K562 (cell line): ENCODE data around the gene MX1. TPM values are rescaled to one million over a fixed set of nuclear protein-coding genes. Genes with fewer than 3 reads are reported as not detected.

Source experiments
- ATAC-seq: fragments of 200-7000 bp; cut with Tn5 transposase; 3 replicates; pipeline ENCODE4 v1.9.1; 2020; ENCODE audit warnings: moderate library complexity
- BruUV-seq: library from RNA; stranded (reverse); fragments of 400-500 nt; replicated peaks from 2 replicates; lab custom pipeline; 2021; lab: Mats Ljungman, UMichigan
- CTCF ChIA-PET: fragments of 300-600 bp; formaldehyde crosslinking; extraction: SDS; loops from one replicate; lab custom pipeline; 2021; ENCODE audit warnings: low intra/inter-chr PET ratio; lab: Yijun Ruan, JAX
- POLR2A ChIA-PET: fragments of 300-600, 350-650 bp; sonication (Branson Sonifier 250); formaldehyde crosslinking; extraction: SDS; loops from one replicate; lab custom pipeline; 2021; ENCODE audit warnings: antibody characterized with exemption, inconsistent platforms; lab: Yijun Ruan, JAX
- DNase-seq, 4 experiments: peaks; one replicate each; pipeline versions ENCODE4 v3.0.0 to v3.0.0-alpha.2; 2011 to 2018; ENCODE audit warnings: low spot score in 3 of 4, mixed read lengths in 3 of 4; ENCODE audit errors: extremely low read depth in 1 of 4
- FAIRE-seq: peaks from 2 replicates; lab custom pipeline; 2011; peaks lifted over from hg19 to GRCh38; lab: Jason Lieb, UNC
- H2AFZ ChIP-seq: 2 replicates; pipeline ENCODE4 v1.6.0; 2011; ENCODE audit warnings: low read depth, low read length, control low read depth, inconsistent platforms
- H3K27ac ChIP-seq: fragments of 200-600 bp; 3 replicates; pipeline ENCODE4 v1.8.0; 2011; ENCODE audit warnings: low read depth, mild to moderate bottlenecking, control low read depth, inconsistent platforms, low read length, moderate library complexity, mixed read lengths; ENCODE audit errors: extremely low read depth
- H3K27me3 ChIP-seq, 2 experiments: fragments of 300-600 bp in 1 of 2; 2 replicates in 1 of 2; 3 replicates in 1 of 2; pipeline versions ENCODE4 v1.6.0 to v1.8.0; 2011; ENCODE audit warnings: inconsistent platforms in 2 of 2, low read length in 2 of 2, mild to moderate bottlenecking in 1 of 2, mixed read lengths in 1 of 2, moderate library complexity in 1 of 2; ENCODE audit not compliant: control insufficient read depth in 2 of 2, insufficient read depth in 2 of 2
- H3K36me3 ChIP-seq: fragments of 300-600 bp; 3 replicates; pipeline ENCODE4 v1.8.0; 2011; ENCODE audit warnings: mild to moderate bottlenecking, low read length, inconsistent platforms; ENCODE audit not compliant: control insufficient read depth, insufficient read depth
- H3K4me1 ChIP-seq, 2 experiments: fragments of 200-600 bp in 1 of 2; replicated peaks in 1 of 2; 2 replicates in 1 of 2; 3 replicates in 1 of 2; pipeline versions ENCODE4 v1.5.1 to v1.8.0; 2011; ENCODE audit warnings: inconsistent platforms in 2 of 2, low read length in 2 of 2, mild to moderate bottlenecking in 1 of 2, mixed read lengths in 1 of 2, moderate library complexity in 1 of 2; ENCODE audit not compliant: control insufficient read depth in 2 of 2, insufficient read depth in 2 of 2
- H3K4me2 ChIP-seq: 2 replicates; pipeline ENCODE4 v1.6.1; 2011; ENCODE audit warnings: low read length, control low read depth, inconsistent platforms, mixed read lengths; ENCODE audit not compliant: insufficient read depth
- H3K4me3 ChIP-seq: fragments of 200-600 bp; sonication (generic), shearing (Covaris generic); 2 replicates; pipeline ENCODE4 v1.5.1; 2016; ENCODE audit warnings: control low read depth, inconsistent platforms
- H3K79me2 ChIP-seq: fragments of 200-600 bp; 3 replicates; pipeline ENCODE4 v1.8.0; 2011; ENCODE audit warnings: low read length, inconsistent platforms; ENCODE audit not compliant: control insufficient read depth, insufficient read depth
- H3K9ac ChIP-seq, 2 experiments: 2 replicates each; pipeline versions ENCODE4 v1.6.0 to v1.6.1; 2011; ENCODE audit warnings: low read depth in 2 of 2, low read length in 2 of 2, control low read depth in 1 of 2, inconsistent platforms in 1 of 2, mild to moderate bottlenecking in 1 of 2, mixed read lengths in 1 of 2; ENCODE audit not compliant: insufficient read depth in 1 of 2
- H3K9me1 ChIP-seq: one replicate; pipeline ENCODE4 v1.6.0; 2011; ENCODE audit warnings: inconsistent platforms, mild to moderate bottlenecking, low read length, moderate library complexity; ENCODE audit not compliant: control insufficient read depth, insufficient read depth
- H3K9me3 ChIP-seq: replicated peaks from 2 replicates; pipeline ENCODE4 v1.5.1; 2011; ENCODE audit warnings: low read depth, low read length, inconsistent platforms; ENCODE audit not compliant: control insufficient read depth, insufficient read depth
- H4K20me1 ChIP-seq: replicated peaks from 2 replicates; pipeline ENCODE4 v1.6.1; 2011; ENCODE audit warnings: low read length, inconsistent platforms, mixed read lengths; ENCODE audit not compliant: control insufficient read depth, insufficient read depth
- CEBPG ChIP-seq, 3 experiments: fragments of 200-800 bp in 1 of 3; sonication (Bioruptor generic) in 1 of 3; sonication (generic) in 1 of 3; formaldehyde crosslinking in 1 of 3; IDR thresholded peaks in 2 of 3; conservative IDR thresholded peaks in 1 of 3; 2 replicates each; pipeline versions ENCODE4 v1.6.1 to v1.8.0; 2016 to 2022; ENCODE audit warnings: missing compliant biosample characterization in 2 of 3, missing genetic modification characterization in 2 of 3, mild to moderate bottlenecking in 1 of 3, missing genetic modification reagents in 1 of 3
- CREB1 ChIP-seq, 2 experiments: sonication (generic) in 1 of 2; formaldehyde crosslinking in 1 of 2; IDR thresholded peaks; 2 replicates each; pipeline versions ENCODE4 v1.6.1 to v1.8.0; 2012 to 2022; ENCODE audit warnings: inconsistent platforms in 1 of 2, mild to moderate bottlenecking in 1 of 2, missing genetic modification reagents in 1 of 2, moderate library complexity in 1 of 2
- KDM4B ChIP-seq, 2 experiments: fragments of 450-650 bp in 1 of 2; sonication (generic) in 1 of 2; IDR thresholded peaks; 2 replicates each; pipeline ENCODE4 v1.6.1; 2016 to 2017; ENCODE audit warnings: borderline replicate concordance in 2 of 2, antibody characterized with exemption in 1 of 2, low read depth in 1 of 2, mild to moderate bottlenecking in 1 of 2
- MYBL2 ChIP-seq, 2 experiments: fragments of 450-650 bp in 1 of 2; sonication (generic) in 1 of 2; formaldehyde crosslinking in 1 of 2; IDR thresholded peaks; 2 replicates each; pipeline versions ENCODE4 v1.6.1 to v1.8.1; 2017 to 2022; ENCODE audit warnings: borderline replicate concordance in 1 of 2, inconsistent platforms in 1 of 2, low read depth in 1 of 2, mild to moderate bottlenecking in 1 of 2, missing genetic modification reagents in 1 of 2, moderate library complexity in 1 of 2
- NCOA6 ChIP-seq: fragments of 450-650 bp; IDR thresholded peaks from 2 replicates; pipeline ENCODE4 v1.6.1; 2017; ENCODE audit warnings: mild to moderate bottlenecking
- RBM22 ChIP-seq: fragments of 200-400 bp; formaldehyde crosslinking; IDR thresholded peaks from 2 replicates; pipeline ENCODE4 v1.6.1; 2018; ENCODE audit warnings: low read length, low read depth; ENCODE audit not compliant: poor library complexity, severe bottlenecking
- ZNF146 ChIP-seq: IDR thresholded peaks from one replicate; pipeline ENCODE4 v1.6.1; 2018; ENCODE audit warnings: missing compliant biosample characterization; ENCODE audit not compliant: unreplicated experiment
- ZNF175 ChIP-seq: fragments of 200-800 bp; sonication (Bioruptor generic); IDR thresholded peaks from 2 replicates; pipeline ENCODE4 v1.6.1; 2016; ENCODE audit warnings: low read depth, mild to moderate bottlenecking, missing genetic modification characterization, missing compliant biosample characterization
- ZNF3 ChIP-seq: fragments of 250-450 bp; sonication (Bioruptor Pico); IDR thresholded peaks from 2 replicates; pipeline ENCODE4 v1.5.0; 2021; ENCODE audit warnings: mild to moderate bottlenecking, moderate library complexity
- WGBS: fragments of 100-300 bp; shearing (Covaris generic); methylation state at CpG from one replicate; pipeline ENCODE4 v1.1.6; 2016; ENCODE audit warnings: low coverage, mixed read lengths; ENCODE audit not compliant: insufficient coverage; ENCODE audit errors: missing lambda C conversion rate; 5-methylcytosine and 5-hydroxymethylcytosine counted together
- in situ Hi-C: fragments of 300-500 bp; cut with MboI; formaldehyde crosslinking; loops from 4 replicates; pipeline ENCODE4 v1.15.0; 2018; ENCODE audit warnings: inconsistent platforms, mixed read lengths
- intact Hi-C: fragments of 100-400 bp; cut with micrococcal nuclease; formaldehyde crosslinking; loops from 2 replicates; pipeline ENCODE4 v1.14.2; 2022
- polyA plus RNA-seq, 8 experiments: library from polyadenylated mRNA; depleted of rRNA in 4 of 8; stranded (reverse) in 5 of 8; unstranded in 3 of 8; fragments of >200 nt; fragmentation: Nextera tagmentation in 2 of 8; fragmentation: Illumina TruSeq in 1 of 8; extraction: Ambion mirVana in 2 of 8; extraction: Trizol in 1 of 8; gene quantifications; 2 replicates each; pipeline versions ENCODE4 v1.2.1 to v1.2.3, GENCODE V29; 2011 to 2014; ENCODE audit warnings: inconsistent platforms in 1 of 8, missing spikeins in 1 of 8
- total RNA-seq, 7 experiments: library from RNA; depleted of rRNA in 6 of 7; stranded (reverse); fragments of >200 nt in 6 of 7; fragmentation: Illumina TruSeq in 2 of 7; extraction: Trizol in 2 of 7; gene quantifications; 2 replicates each; pipeline versions ENCODE4 v1.2.1 to v1.2.3, GENCODE V29; 2011 to 2021; ENCODE audit warnings: low replicate concordance in 1 of 7
- TF ChIP-seq, protein P1 (sequence below): sonication (generic); formaldehyde crosslinking; IDR thresholded peaks from 2 replicates; pipeline ENCODE4 v1.4.0; 2020; ENCODE audit warnings: mild to moderate bottlenecking, missing genetic modification reagents
- TF ChIP-seq, protein P2 (sequence below): sonication (generic); formaldehyde crosslinking; IDR thresholded peaks from 2 replicates; pipeline ENCODE4 v1.8.1; 2023; ENCODE audit warnings: mild to moderate bottlenecking, missing genetic modification reagents
- TF ChIP-seq, protein P3 (sequence below): fragments of 450-650 bp; formaldehyde crosslinking; IDR thresholded peaks from 2 replicates; pipeline ENCODE4 v1.4.0; 2022; ENCODE audit warnings: missing genetic modification characterization
- TF ChIP-seq, protein P4 (sequence below), 2 experiments: fragments of 450-650 bp in 1 of 2; sonication (generic) in 1 of 2; formaldehyde crosslinking in 1 of 2; IDR thresholded peaks in 1 of 2; conservative IDR thresholded peaks in 1 of 2; 2 replicates each; pipeline versions ENCODE4 v1.6.1 to v1.8.1; 2016 to 2023; ENCODE audit warnings: mild to moderate bottlenecking in 2 of 2, moderate library complexity in 2 of 2, inconsistent platforms in 1 of 2, missing genetic modification reagents in 1 of 2

MX1 gene
- total and polyA plus RNA-seq, 9 of the 15 experiments (the other 6 are each of a cell fraction or from before 2014, with no cell fraction given): 0.07 to 0.51 (median 0.21) TPM; not detected in 5

DNA sequence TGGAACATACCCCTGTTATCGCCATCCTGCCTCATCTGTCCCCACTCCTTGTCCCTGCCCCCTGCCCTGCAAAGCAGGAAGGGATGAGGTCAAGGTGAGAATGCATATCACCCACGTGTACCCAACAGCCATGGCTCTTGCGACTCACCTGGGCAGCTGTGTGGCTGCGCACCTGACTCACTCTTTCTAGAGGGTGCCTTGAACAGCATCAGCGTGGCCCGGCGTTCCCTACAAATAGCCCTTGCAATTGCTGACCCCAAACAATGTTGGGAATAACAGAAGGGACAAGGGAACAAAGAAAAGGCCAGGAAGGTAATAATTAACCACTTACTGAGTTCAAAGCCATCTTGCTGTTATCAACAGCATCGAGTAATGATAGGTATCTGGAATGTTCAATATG, 71.7 kb downstream of the MX1 start (continued):
- TF ChIP-seq, protein P1, sequence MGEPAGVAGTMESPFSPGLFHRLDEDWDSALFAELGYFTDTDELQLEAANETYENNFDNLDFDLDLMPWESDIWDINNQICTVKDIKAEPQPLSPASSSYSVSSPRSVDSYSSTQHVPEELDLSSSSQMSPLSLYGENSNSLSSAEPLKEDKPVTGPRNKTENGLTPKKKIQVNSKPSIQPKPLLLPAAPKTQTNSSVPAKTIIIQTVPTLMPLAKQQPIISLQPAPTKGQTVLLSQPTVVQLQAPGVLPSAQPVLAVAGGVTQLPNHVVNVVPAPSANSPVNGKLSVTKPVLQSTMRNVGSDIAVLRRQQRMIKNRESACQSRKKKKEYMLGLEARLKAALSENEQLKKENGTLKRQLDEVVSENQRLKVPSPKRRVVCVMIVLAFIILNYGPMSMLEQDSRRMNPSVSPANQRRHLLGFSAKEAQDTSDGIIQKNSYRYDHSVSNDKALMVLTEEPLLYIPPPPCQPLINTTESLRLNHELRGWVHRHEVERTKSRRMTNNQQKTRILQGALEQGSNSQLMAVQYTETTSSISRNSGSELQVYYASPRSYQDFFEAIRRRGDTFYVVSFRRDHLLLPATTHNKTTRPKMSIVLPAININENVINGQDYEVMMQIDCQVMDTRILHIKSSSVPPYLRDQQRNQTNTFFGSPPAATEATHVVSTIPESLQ (CRISPR knock-in tag): no peak
- TF ChIP-seq CEBPG (CRISPR knock-in tag; IDR thresholded peaks at IDR 0.05) (no peak), CEBPG (tag; conservative IDR thresholded peaks at IDR 0.05 in 1 of 2, IDR thresholded peaks at IDR 0.05 in 1 of 2) (no peak), KDM4B (IDR thresholded peaks at IDR 0.05; ENCODE audit: borderline replicate concordance in 2 of 2, low read depth in 1 of 2) (no peak), ZNF146 (CRISPR knock-in tag) (no peak), ZNF175 (CRISPR knock-in tag) (no peak)

DNA sequence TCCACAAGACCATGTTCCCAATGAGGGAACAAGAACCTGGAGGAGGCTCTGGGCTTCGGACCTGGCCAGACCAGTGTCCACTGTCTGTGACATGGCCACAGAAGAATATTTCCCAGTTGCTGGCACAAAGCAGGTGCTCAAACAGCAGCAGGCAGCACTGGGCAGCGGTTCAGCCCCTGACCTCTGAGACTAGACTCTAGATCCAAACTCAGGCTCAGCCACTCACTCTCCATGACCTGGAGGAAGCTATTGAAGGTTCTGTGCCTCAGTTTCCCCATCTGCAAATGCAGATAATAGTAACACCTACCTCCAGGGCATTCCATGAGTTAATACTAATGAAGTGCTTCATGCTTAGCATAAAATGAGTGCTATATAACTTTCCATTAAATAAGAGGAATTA, 73.9 kb downstream of the MX1 start:
- no peak overlapping the region for H3K9ac ChIP-seq
- no peaks in the 10 kb centered on the region for H3K79me2 ChIP-seq
- WGBS: 0% methylated on average over 2 of the region's 2 CpGs
- H3K36me3 ChIP-seq: no peaks in the 10 kb centered on the region
- H3K9me1 ChIP-seq: peaks cover 6% of the 10 kb centered on the region
- ATAC-seq (no peak), DNase-seq (no peak), FAIRE-seq (no peak)
- in situ Hi-C loops (no loop called here), intact Hi-C loops (no loop called here)
- 0 out of 2 replicates have a peak, but pooled peaks cover 3% of the 10 kb centered on the region for H4K20me1 ChIP-seq
- BruUV-seq: no TSS peak
- no peak overlapping the region for H3K27ac ChIP-seq
- no peak overlapping the region for H2AFZ ChIP-seq
- H3K4me2 ChIP-seq: no peak overlapping the region
- H3K9me3 ChIP-seq: no peaks in the 10 kb centered on the region
- peaks cover 25 to 45% of the 10 kb centered on the region in 2 experiments for H3K27me3 ChIP-seq
- ChIA-PET POLR2A (no interaction called here), CTCF (interaction anchor here (0.5 kb wide), 1 partner anchor 9 kb away, joined by 4 read pairs; no protein-coding TSS in a partner anchor)
- no peaks in the 10 kb centered on the region for H3K4me1 ChIP-seq
- H3K4me3 ChIP-seq: no peak overlapping the region
- no peak for TF ChIP-seq MYBL2 (IDR thresholded peaks at IDR 0.05; ENCODE audit: low read depth)
- TF ChIP-seq MYBL2 (CRISPR knock-in tag; IDR thresholded peaks at IDR 0.05; ENCODE audit: borderline replicate concordance): no peak
- TF ChIP-seq, protein P2, sequence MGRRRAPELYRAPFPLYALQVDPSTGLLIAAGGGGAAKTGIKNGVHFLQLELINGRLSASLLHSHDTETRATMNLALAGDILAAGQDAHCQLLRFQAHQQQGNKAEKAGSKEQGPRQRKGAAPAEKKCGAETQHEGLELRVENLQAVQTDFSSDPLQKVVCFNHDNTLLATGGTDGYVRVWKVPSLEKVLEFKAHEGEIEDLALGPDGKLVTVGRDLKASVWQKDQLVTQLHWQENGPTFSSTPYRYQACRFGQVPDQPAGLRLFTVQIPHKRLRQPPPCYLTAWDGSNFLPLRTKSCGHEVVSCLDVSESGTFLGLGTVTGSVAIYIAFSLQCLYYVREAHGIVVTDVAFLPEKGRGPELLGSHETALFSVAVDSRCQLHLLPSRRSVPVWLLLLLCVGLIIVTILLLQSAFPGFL (CRISPR knock-in tag): no peak
- TF ChIP-seq, protein P3, sequence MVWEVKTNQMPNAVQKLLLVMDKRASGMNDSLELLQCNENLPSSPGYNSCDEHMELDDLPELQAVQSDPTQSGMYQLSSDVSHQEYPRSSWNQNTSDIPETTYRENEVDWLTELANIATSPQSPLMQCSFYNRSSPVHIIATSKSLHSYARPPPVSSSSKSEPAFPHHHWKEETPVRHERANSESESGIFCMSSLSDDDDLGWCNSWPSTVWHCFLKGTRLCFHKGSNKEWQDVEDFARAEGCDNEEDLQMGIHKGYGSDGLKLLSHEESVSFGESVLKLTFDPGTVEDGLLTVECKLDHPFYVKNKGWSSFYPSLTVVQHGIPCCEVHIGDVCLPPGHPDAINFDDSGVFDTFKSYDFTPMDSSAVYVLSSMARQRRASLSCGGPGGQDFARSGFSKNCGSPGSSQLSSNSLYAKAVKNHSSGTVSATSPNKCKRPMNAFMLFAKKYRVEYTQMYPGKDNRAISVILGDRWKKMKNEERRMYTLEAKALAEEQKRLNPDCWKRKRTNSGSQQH (CRISPR knock-in tag): no peak
- TF ChIP-seq, protein P4, sequence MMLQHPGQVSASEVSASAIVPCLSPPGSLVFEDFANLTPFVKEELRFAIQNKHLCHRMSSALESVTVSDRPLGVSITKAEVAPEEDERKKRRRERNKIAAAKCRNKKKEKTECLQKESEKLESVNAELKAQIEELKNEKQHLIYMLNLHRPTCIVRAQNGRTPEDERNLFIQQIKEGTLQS (IDR thresholded peaks at IDR 0.05): no peak
- TF ChIP-seq, protein P4 (CRISPR knock-in tag; conservative IDR thresholded peaks at IDR 0.05): no peak
- TF ChIP-seq RBM22: no peak
- TF ChIP-seq CREB1 (IDR thresholded peaks at IDR 0.05): no peak
- no peak for TF ChIP-seq CREB1 (CRISPR knock-in tag; IDR thresholded peaks at IDR 0.05)
- TF ChIP-seq NCOA6: no peak
- no peak for TF ChIP-seq ZNF3 (CRISPR knock-in tag)
